ENCODE data around the gene GATC. TPM values are rescaled to one million over a fixed set of nuclear protein-coding genes. Genes with fewer than 3 reads are reported as not detected.

GATC gene
- total and polyA plus RNA-seq, 2 of the 4 experiments (the other 2 are of a cell fraction) = 8.7 to 16.5 TPM

DNA sequence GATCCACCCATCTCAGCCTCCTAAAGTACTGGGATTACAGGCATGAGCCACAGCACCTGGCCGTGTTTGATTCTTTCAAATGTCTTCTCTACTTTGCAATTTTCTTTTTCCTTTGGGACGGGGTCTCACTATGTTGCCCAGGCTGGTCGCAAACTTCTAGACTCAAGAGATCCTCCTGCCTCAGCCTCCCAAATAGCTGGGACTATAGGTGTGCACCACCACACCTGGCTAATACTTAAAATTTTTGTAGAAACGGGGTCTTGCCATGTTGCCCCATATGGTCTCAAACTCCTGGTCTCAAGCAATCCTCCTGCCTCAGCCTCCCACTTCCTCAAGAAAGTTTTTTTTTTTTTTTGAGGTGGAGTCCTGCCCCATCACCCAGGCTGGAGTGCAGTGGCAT lies 1.7 kb downstream of the GATC start:
- Histone ChIP-seq H2AK9ac (replicated peaks; ENCODE audit: low read depth, low read length, poor library complexity) (no peak overlapping the region), H3K9ac (ENCODE audit: low read depth, low read length) (no peak overlapping the region), H2BK15ac (ENCODE audit: low read depth, low read length) (no peak overlapping the region), H4K8ac (ENCODE audit: low read depth in 2 of 2, low read length in 2 of 2) (no peak overlapping the region), H2AFZ (replicated peaks; ENCODE audit: low read length, poor library complexity) (no peak overlapping the region), H2BK120ac (ENCODE audit: low read depth, low read length) (no peak overlapping the region), H3K79me1 (ENCODE audit: low read depth in 1 of 2, low read length in 2 of 2) (peaks cover 21 to 57% of the 10 kb centered on the region in 2 experiments), H3K23ac (ENCODE audit: low read depth, low read length) (no peak overlapping the region), H2BK5ac (ENCODE audit: low read depth, low read length, poor library complexity, severe bottlenecking) (no peak overlapping the region), H2AK5ac (ENCODE audit: low read depth, low read length) (no peak overlapping the region), H4K91ac (ENCODE audit: insufficient read depth, low read depth, low read length) (no peak overlapping the region), H3K9me1 (ENCODE audit: insufficient read depth, low read length) (no peaks in the 10 kb centered on the region), H3K4me1 (ENCODE audit: control insufficient read depth, insufficient read depth, low read length) (peaks cover 5% of the 10 kb centered on the region), H3K27me3 (ENCODE audit: control insufficient read depth, insufficient read depth, low read length) (no peaks in the 10 kb centered on the region), H3K27ac (ENCODE audit: insufficient read depth, low read length) (no peak overlapping the region), H3K4ac (ENCODE audit: low read depth, low read length) (no peak overlapping the region), H3K18ac (ENCODE audit: low read depth, low read length) (no peak overlapping the region), H3K14ac (replicated peaks; ENCODE audit: low read depth, low read length) (no peak overlapping the region), H4K5ac (ENCODE audit: low read depth, low read length) (no peak overlapping the region), H2BK20ac (ENCODE audit: low read depth, low read length) (no peak overlapping the region), H3K4me3 (ENCODE audit: insufficient read depth, low read depth, low read length) (no peak overlapping the region), H3K9me3 (ENCODE audit: control insufficient read depth, insufficient read depth, low read length) (no peaks in the 10 kb centered on the region), H4K20me1 (ENCODE audit: insufficient read depth, low read length) (peaks cover 4% of the 10 kb centered on the region; the same call in 1 of the 2 replicates), H3K36me3 (ENCODE audit: control insufficient read depth, insufficient read depth, low read length) (peaks cover 17% of the 10 kb centered on the region), H3K56ac (ENCODE audit: extremely low read depth, insufficient read depth, low read length) (no peak overlapping the region), H3K4me2 (ENCODE audit: low read depth, low read length) (no peak overlapping the region)
- no TSS peak for BruUV-seq (replicated peaks)
- CTCF ChIA-PET = interaction anchor here (1.0 kb wide), 1 partner anchor 18 kb away, joined by 4 read pairs; no protein-coding TSS in a partner anchor
- dilution Hi-C loops (cut with HindIII; ENCODE audit: low sequenced_read_pairs, unreplicated experiment) (no loop called here), intact Hi-C loops (cut with micrococcal nuclease) (no loop called here), in situ Hi-C loops (cut with MboI; ENCODE audit: low sequenced_read_pairs) (loop anchor here (25.0 kb wide), 1 partner anchor 111 kb away; the partner anchor contains the start of gene PLA2G1B)
- ATAC-seq (ENCODE audit: low read depth) (no peak), DNase-seq (no peak)
- POLR2A ChIA-PET (ENCODE audit: unreplicated experiment) = no interaction called here
- 100% methylated on average over 2 of the region's 4 CpGs; no CpG with 5 or more reads in 1 of the 2 experiments for WGBS, 2 experiments (ENCODE audit: extremely low coverage in 2 of 2, insufficient read length in 1 of 2)
- no peak for TF ChIP-seq MAZ (IDR thresholded peaks at IDR 0.05; ENCODE audit: borderline replicate concordance, low read depth, low read length)
- no peak for TF ChIP-seq POLR2A (IDR thresholded peaks at IDR 0.05; ENCODE audit: low read depth, low read length)
- TF ChIP-seq NFE2L2 (IDR thresholded peaks at IDR 0.05; ENCODE audit: low read depth, low read length) = no peak
- TF ChIP-seq CHD1 (IDR thresholded peaks at IDR 0.05; ENCODE audit: low read depth, low read length) = no peak
- TF ChIP-seq BHLHE40 (IDR thresholded peaks at IDR 0.05; ENCODE audit: low read depth, low read length) = no peak
- TF ChIP-seq, protein P1, sequence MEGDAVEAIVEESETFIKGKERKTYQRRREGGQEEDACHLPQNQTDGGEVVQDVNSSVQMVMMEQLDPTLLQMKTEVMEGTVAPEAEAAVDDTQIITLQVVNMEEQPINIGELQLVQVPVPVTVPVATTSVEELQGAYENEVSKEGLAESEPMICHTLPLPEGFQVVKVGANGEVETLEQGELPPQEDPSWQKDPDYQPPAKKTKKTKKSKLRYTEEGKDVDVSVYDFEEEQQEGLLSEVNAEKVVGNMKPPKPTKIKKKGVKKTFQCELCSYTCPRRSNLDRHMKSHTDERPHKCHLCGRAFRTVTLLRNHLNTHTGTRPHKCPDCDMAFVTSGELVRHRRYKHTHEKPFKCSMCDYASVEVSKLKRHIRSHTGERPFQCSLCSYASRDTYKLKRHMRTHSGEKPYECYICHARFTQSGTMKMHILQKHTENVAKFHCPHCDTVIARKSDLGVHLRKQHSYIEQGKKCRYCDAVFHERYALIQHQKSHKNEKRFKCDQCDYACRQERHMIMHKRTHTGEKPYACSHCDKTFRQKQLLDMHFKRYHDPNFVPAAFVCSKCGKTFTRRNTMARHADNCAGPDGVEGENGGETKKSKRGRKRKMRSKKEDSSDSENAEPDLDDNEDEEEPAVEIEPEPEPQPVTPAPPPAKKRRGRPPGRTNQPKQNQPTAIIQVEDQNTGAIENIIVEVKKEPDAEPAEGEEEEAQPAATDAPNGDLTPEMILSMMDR (conservative IDR thresholded peaks at IDR 0.05; ENCODE audit: low read depth, low read length) = no peak
- TF ChIP-seq, protein P2, sequence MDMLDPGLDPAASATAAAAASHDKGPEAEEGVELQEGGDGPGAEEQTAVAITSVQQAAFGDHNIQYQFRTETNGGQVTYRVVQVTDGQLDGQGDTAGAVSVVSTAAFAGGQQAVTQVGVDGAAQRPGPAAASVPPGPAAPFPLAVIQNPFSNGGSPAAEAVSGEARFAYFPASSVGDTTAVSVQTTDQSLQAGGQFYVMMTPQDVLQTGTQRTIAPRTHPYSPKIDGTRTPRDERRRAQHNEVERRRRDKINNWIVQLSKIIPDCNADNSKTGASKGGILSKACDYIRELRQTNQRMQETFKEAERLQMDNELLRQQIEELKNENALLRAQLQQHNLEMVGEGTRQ (IDR thresholded peaks at IDR 0.05; ENCODE audit: low read depth, low read length) = no peak
- TF ChIP-seq RCOR1 (IDR thresholded peaks at IDR 0.05; ENCODE audit: insufficient replicate concordance, low read length) = no peak
- TF ChIP-seq RAD21 (IDR thresholded peaks at IDR 0.05; ENCODE audit: low read length) = no peak
